ENCODE data around the gene MAPKBP1.
"Not testable (repeated sequence)": the region's sequence is repeated elsewhere in the genome, so short reads cannot be mapped to it uniquely, and the experiment has no call there.

Gene MAPKBP1

DNA sequence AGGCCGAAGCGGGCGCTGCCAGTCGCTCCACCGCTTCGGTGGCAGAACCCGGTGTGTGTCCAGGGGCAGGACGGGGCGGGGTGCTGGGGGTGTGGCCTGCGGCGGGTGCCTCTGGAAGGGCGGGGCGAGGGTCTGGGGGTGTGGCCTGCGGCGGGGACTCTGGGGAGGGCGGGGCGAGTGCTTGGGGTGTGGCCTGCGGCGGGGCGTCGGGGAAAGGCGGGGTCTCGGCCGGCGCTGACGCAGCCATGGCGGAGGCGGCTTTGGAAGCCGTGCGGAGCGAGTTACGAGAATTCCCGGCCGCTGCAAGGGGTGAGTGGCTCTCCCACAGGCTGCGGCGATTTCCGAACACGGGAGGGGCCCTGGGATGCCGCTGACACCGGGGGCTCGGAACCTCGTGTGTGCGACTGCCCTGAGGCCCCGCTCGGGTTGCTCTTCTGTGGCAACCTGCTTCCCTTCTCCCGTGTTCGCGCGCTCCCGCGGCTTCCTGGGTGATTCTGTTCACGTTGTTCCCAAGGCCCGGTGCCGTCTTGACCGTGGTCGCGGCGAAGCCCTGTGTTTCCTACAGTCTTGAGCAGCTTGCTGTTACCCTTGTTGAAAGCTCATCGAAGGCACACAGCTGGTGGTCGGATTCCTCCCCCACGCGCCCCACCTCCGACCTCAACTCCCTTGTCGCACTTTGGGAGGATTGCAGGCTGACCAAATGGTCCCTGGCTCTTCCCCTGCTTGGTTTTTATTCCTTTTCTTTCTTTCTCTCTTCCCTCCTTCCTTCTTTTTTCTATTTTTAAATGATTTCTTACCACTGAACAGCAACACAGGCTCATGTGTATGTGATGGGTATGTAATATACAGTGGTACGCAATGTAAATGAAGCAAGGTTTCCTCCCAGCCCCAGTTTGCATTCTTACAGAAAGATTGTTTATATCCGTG lies 53.9 kb downstream of the MAPKBP1 start, which contains the start of gene JMJD7:
Gene JMJD7 (plus strand): TSS at position 213 of the 927 bp plus-strand sequence. CDS start 33 bp downstream, at position 246.
- FAIRE-seq: no peak
- DNase-seq (ENCODE audit: insufficient read length, low spot score): peak; percentile 99
- TF ChIP-seq, protein P1, sequence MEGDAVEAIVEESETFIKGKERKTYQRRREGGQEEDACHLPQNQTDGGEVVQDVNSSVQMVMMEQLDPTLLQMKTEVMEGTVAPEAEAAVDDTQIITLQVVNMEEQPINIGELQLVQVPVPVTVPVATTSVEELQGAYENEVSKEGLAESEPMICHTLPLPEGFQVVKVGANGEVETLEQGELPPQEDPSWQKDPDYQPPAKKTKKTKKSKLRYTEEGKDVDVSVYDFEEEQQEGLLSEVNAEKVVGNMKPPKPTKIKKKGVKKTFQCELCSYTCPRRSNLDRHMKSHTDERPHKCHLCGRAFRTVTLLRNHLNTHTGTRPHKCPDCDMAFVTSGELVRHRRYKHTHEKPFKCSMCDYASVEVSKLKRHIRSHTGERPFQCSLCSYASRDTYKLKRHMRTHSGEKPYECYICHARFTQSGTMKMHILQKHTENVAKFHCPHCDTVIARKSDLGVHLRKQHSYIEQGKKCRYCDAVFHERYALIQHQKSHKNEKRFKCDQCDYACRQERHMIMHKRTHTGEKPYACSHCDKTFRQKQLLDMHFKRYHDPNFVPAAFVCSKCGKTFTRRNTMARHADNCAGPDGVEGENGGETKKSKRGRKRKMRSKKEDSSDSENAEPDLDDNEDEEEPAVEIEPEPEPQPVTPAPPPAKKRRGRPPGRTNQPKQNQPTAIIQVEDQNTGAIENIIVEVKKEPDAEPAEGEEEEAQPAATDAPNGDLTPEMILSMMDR (IDR thresholded peaks at IDR 0.05; ENCODE audit: insufficient read depth, missing control alignments): no peak

DNA sequence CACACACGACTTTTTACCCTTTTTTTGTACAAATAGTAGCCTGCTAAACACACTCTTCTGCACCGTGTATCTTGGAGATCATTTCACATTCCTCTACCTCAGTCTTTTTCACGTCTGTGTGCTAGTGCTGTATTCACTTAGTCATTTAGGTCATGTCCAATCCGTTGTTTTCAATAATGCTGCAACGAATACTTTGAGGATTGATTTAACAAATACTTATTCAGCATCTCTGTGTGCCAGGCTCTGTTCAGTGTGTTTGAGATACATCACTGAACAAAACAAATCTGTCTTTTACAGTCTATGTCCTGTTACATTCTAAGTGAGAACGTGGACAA lies 54.5 kb downstream of the MAPKBP1 start:
- DNase-seq (ENCODE audit: insufficient read length, low spot score) (no peak), FAIRE-seq (no peak)
- TF ChIP-seq, protein P1 (IDR thresholded peaks at IDR 0.05; ENCODE audit: insufficient read depth, missing control alignments): no peak

DNA sequence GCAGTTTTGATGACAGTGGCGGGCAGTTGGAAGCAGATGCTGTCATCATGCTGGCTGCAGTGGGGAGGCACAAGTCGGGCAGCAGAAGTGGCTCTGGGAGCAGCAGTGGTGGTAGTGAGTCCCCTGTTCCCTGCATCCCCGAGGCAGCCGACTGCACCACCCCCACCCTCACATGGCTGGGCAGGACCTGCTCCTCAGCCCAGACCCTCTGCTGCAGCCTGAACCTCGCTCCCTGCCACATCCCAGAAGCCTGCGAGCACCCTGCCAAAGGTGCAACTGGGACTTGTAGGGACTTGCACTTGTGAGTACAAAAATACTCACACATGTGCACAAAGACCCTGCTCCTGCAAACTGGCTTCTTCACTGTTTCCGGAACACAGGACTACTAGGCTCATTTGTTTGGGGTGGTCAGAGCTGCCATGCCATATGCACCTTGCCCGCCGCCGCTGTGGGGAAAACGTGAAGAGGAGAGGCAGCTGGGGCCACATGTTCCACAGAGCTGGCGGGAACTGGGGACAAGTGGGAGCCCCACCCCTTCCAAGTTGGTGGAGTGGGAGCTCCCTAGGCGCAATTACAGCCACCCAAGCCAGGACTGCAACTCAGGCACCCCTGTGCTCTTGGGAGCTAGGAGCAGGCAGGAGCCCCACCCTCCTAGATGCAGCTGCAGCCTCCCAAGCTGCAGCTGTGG lies 55.8 kb downstream of the MAPKBP1 start:
- DNase-seq (ENCODE audit: insufficient read length, low spot score) (no peak), FAIRE-seq (no peak)
- TF ChIP-seq, protein P1 (IDR thresholded peaks at IDR 0.05; ENCODE audit: insufficient read depth, missing control alignments): no peak

DNA sequence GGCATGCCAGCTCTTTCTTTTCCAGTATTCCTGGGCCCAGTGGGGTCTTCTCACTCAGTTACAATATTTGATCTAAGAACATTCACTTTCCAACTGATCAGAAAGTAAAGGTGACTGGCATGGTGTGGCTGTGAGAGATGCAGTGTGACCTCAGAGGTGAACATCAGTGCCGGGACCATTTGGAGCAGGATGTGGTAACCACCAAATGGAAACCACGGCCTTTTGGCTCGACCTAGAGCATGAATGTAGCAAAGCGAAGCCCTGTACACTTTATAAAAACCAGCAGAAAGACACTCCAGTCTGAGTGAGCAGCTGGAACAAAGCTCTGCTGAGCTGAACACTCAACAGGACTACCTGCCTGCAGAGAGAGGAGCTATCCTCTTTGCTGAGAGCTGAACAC lies 57.0 kb downstream of the MAPKBP1 start:
- DNase-seq (ENCODE audit: insufficient read length, low spot score); FAIRE-seq: not testable (repeated sequence)

DNA sequence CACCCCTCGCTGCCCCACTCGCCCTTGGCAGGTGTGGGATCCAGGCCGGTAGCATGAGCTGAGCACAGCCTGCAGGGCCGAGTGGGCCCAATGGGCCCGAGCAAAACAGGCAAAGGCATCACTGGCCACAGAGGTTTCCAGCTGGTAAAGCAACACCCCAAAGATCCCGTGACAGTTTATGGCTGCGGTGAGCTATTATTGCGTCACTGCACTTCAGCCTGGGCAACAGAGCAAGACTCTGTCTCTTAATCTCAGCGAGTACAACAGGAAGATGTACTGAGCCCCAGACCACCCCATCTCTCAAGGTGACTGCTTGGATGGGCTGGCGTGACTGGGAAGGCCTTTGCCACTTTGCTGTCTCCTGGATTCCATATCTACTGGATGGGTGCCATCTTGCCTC lies 57.9 kb downstream of the MAPKBP1 start:
- TF ChIP-seq, protein P1 (IDR thresholded peaks at IDR 0.05; ENCODE audit: insufficient read depth, missing control alignments): no peak
- FAIRE-seq (no peak), DNase-seq (ENCODE audit: insufficient read length, low spot score) (no peak)

DNA sequence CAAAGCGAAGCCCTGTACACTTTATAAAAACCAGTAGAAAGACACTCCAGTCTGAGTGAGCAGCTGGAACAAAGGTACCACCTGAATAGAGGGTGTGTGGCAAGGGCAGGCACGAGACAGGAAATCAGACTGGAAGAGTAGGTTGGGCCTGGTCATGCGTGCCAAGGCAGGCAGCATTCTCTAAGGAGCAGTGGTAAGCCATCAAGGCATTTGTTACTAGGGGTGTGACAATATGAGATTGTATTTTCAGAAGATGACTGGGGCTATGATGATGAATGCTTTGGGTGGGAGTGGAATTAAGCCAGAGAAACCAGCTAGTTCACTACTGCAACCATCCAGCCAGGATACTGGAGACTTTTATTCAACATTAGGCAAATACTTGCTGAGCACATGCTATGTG lies 58.6 kb downstream of the MAPKBP1 start:
- FAIRE-seq: no peak
- TF ChIP-seq, protein P1 (IDR thresholded peaks at IDR 0.05; ENCODE audit: insufficient read depth, missing control alignments): no peak
- no peak for DNase-seq (ENCODE audit: insufficient read length, low spot score)

DNA sequence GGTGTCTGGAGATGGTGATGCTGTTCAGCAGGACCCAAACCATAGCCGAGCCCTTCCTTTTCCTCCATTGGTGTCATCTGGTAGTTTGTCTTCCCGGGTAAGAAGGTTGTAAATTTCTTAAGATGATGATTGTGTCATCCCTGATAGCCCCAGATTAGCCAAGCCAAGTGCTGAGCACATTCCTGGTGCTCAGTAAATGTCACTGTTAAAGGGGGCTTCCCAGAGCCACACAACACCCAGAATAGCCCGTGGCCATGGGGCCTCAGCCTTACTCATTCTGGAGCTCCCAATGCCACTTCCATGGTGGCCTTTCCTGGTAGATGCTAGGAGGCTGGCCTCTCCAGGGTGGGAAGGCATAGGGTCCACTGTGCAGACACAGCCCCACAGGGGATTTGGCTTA lies 59.8 kb downstream of the MAPKBP1 start:
- DNase-seq (ENCODE audit: insufficient read length, low spot score): no peak
- FAIRE-seq: no peak
- TF ChIP-seq, protein P1 (IDR thresholded peaks at IDR 0.05; ENCODE audit: insufficient read depth, missing control alignments): no peak

Measured in D721Med (cell line).